Loucy (cell line): ENCODE data around the gene HEXD.

Source experiments
- CTCF ChIP-seq: fragments of 200-600 bp; sonication (generic); conservative IDR thresholded peaks from 2 replicates; pipeline ENCODE4 v1.5.1; 2014; ENCODE audit warnings: mild to moderate bottlenecking, antibody characterized with exemption, low read length
- EZH2phosphoT487 ChIP-seq: fragments of 200-600 bp; IDR thresholded peaks from 2 replicates; pipeline ENCODE4 v1.6.1; 2018; ENCODE audit warnings: antibody characterized with exemption, mild to moderate bottlenecking, moderate library complexity, borderline replicate concordance

GRCh38 chr17:82386881-82387704 is 31.1 kb upstream of the HEXD start:
- TF ChIP-seq CTCF, result no peak
- no peak for TF ChIP-seq EZH2phosphoT487
